ENCODE data around the gene HOXB6. TPM values are rescaled to one million over a fixed set of nuclear protein-coding genes. Genes with fewer than 3 reads are reported as not detected.

HOXB6 gene
- total RNA-seq, 2 donors from 2014 or later: 0.16 TPM; not detected in 1

DNA sequence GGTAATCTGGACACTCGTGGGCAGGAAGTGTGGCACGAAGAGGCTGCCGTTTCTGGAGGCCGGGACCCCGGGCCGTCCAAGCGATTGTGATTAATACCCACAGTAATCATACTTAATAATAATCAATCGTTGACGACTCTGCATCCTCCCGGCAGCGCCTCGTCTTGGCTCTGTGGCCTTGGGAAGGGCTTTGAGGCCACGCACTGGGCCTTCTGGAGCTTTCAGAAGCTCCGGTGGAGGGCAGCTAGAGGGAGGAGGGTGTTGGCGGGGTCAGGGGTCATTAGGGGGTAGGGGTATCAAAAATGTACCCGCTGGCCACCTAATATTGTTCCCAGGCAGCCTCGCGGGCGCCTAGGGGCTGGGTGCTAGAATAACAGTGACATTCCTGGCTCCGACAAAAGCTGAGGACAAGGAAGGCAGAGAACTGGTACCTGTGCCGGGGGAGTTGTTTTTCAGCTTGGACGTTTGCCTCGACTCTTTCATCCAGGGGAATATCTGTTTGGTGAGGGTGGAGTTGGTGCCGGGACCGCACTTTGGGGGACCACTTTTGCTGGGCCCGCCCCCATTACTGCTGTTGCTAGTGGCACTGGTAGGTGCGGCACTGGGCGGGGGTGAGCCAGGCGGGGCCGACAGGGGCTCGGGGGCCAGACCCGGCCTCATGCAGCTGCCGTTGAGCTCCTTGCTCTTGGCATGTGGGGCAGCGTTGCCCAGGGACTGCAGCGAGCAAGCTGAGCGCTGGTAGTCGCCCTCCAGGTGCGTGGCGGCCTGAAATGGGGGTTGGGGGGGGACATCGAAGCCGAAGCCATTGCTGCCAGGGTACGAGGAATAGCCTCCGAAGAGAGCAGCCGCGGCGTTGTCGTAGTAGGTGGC lies 53.0 kb downstream of the HOXB6 start:
- no peak overlapping the region for H3K27ac Mint-ChIP-seq
- H3K9me3 Mint-ChIP-seq: no peaks in the 10 kb centered on the region
- H3K36me3 Mint-ChIP-seq: no peaks in the 10 kb centered on the region
- no peak for ATAC-seq
- DNase-seq (ENCODE audit: low spot score in 2 of 2): no peak

DNA sequence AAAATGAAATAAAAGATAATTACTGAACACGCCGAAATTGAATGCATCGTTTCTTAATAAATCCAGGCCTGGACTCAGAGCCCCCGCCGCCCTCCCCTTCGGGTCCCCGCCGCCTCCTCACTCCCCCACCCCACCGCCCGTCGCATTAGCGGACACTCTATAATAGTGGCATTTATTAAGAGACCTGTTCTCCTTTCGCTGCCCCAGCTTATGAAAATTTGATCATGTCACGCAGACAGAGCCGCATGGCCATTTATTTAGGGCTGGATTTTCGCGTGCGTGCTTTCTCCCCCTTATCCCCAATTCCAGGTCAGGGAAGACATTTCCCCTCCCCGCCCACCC lies 53.6 kb downstream of the HOXB6 start:
- ATAC-seq (no peak), DNase-seq (ENCODE audit: low spot score in 2 of 2) (no peak)
- Mint-ChIP-seq H3K9me3 (no peaks in the 10 kb centered on the region), H3K36me3 (no peaks in the 10 kb centered on the region), H3K27ac (no peak overlapping the region)

DNA sequence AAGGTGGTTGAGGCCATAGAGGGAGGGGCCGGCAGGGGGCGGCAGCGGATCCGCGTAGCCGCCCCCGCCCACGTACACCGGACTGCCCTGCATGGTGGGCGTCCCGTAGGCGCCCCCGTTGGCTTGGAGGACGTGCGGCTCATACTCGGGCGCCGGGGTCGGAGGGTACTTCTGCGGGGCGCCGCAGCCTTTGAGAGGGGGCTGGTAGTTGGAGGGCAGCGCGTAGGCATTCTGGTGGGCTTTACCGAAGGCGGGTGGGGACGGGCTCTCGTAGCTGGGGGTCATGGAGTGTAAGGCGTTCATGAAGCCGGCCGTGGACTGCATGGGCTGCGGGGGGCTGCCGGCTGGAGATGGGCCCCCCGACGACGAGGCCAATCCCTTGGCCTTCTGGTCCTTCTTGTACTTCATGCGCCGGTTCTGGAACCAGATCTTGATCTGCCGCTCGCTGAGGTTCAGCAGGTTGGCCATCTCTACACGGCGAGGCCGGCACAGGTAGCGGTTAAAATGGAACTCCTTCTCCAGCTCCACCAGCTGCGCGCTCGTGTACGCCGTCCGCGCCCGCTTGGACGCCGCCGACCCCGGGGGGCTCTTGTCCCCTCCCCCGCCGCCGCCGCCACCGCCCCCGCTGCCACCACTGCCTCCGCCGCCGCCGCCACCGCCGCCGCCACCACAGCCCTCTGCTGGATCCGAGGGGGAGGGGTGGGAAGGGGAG lies 54.1 kb downstream of the HOXB6 start:
- H3K36me3 Mint-ChIP-seq: no peaks in the 10 kb centered on the region
- DNase-seq (ENCODE audit: low spot score in 2 of 2) (no peak), ATAC-seq (no peak)
- no peak overlapping the region for H3K27ac Mint-ChIP-seq
- no peaks in the 10 kb centered on the region for H3K9me3 Mint-ChIP-seq

DNA sequence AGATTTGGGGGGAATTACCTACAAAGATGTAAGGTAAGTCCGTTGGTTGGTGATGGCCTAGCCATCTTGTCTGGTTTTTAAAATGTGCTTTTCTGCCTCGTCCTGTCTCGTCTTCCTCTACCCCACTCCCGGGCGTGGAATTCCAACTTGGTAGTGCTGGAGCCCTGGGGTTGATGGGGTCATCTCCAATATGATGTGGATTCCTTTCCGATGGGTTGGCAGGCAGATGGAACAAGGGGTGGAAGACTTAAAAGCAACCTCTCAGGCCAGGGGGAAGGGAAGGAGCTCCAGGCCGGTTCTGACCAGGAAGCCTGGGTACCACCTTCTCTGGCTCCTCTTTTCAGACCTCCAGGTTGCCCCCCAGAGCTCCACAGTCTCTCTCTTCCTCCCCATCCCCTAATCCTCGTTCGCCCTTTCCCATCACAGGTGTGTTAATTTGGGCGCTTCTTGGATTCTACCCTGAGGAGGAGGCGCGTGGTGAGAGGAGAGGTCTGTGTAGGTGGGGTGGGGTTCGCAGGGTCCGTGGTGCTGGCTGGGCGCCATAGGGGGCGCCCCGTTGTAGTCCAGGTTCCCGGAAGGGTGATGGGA lies 54.8 kb downstream of the HOXB6 start:
- ATAC-seq (no peak), DNase-seq (ENCODE audit: low spot score in 2 of 2) (no peak)
- no peaks in the 10 kb centered on the region for H3K9me3 Mint-ChIP-seq

DNA sequence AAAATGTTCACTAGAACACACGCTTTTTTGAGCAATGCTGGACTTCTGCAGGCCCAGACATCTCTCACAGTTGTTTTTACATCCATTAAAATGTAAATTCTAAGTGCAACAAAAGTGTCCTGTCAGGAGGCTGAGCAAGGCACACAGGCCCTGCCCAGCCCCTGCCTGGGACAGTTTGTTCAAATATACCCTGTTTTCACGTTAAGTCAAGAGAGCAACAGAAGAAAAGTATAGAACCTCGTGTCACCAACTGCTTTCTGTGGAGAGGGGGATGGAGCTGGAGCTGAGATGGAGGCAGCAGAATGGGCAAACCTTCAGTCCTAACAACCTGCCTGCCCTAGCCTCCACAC lies 55.5 kb downstream of the HOXB6 start:
- ATAC-seq (no peak), DNase-seq (ENCODE audit: low spot score in 2 of 2) (no peak)
- H3K9me3 Mint-ChIP-seq: no peaks in the 10 kb centered on the region
- peaks cover 0 to under 1% of the 10 kb centered on the region in 2 donors for H3K36me3 Mint-ChIP-seq
- no peak overlapping the region for H3K27ac Mint-ChIP-seq

More for the DNA sequence above, 54.8 kb downstream of the HOXB6 start:
- Mint-ChIP-seq H3K36me3 (no peaks in the 10 kb centered on the region), H3K27ac (no peak overlapping the region)

DNA sequence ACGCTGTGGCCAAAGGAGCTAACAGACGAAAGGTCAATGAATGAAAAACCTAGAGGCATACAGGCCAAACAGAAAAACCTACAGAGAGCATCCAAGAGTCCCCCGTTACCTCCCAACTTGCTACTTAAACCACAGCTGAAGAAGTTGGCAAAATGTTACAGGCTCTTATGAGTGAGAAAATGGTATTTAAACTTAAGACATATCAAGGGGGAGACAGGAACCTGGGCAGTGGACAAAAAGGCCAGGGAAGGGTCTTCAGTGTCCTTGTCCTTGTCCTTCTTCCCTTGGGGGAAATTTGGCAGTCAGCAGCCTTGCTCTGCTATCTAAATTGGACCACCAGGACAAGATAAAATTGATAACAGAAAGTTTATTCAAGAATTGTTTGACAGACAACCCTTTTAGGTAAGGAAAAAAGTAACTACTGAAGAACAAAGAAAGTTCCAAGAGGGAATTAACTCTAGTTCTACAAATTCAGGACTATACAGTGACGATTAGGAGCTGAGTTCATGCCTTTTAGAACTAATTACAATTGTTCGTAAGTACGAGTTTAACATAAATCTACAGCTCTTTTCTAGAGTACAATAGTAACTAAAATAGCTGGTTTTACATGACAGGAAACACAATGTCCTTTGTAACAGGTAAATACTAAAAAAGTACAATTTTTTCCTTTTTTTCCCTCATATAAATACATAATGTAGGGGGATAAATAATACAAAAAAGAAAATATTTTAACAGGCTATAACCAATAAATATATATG lies 56.1 kb downstream of the HOXB6 start:
- ATAC-seq (no peak), DNase-seq (ENCODE audit: low spot score in 2 of 2) (no peak)
- Mint-ChIP-seq H3K36me3 (peaks cover 0 to 6% of the 10 kb centered on the region in 2 donors), H3K9me3 (no peaks in the 10 kb centered on the region), H3K27ac (peak overlapping the region in 1 of 2 donors; percentile 66)

DNA sequence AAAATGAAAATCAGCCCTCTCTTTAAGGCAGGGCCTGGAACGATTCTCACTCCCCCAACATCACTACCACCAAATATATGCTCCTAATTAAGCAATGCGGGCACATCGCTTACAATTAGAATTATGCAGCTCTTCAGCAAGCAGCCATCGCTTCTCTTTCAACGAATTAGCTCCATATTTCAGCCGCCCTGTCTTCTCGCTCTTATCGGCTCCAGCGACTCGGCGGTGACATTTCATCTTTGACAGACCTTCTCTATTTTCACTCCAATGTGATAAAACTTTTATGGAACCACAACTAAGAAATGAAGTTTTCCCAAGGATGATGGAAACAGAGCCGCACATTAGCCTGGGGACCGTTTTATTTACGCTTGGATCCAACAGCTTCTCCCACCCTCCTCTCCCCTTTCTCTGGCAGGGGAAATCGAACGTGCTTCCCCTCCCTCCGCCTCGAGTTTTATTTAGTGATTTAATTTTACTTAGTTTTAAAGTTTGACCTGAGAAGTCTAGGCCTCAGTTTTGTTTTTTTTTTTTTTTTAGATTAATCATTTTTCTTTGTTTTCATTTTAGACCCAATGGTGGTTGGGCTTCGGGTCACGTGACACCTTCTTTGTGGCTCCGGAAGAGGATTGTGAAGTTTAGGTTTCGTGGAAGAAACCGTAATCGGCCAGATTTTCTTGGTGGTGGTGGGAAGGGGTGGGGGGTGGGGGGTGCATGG lies 56.8 kb downstream of the HOXB6 start:
- no peak for DNase-seq (ENCODE audit: low spot score in 2 of 2)
- Mint-ChIP-seq H3K27ac (peak overlapping the region in 1 of 2 donors; percentile 66), H3K9me3 (no peaks in the 10 kb centered on the region), H3K36me3 (peaks cover under 1 to 11% of the 10 kb centered on the region in 2 donors)
- ATAC-seq: peak in 1 of 2 donors; percentile 15

DNA sequence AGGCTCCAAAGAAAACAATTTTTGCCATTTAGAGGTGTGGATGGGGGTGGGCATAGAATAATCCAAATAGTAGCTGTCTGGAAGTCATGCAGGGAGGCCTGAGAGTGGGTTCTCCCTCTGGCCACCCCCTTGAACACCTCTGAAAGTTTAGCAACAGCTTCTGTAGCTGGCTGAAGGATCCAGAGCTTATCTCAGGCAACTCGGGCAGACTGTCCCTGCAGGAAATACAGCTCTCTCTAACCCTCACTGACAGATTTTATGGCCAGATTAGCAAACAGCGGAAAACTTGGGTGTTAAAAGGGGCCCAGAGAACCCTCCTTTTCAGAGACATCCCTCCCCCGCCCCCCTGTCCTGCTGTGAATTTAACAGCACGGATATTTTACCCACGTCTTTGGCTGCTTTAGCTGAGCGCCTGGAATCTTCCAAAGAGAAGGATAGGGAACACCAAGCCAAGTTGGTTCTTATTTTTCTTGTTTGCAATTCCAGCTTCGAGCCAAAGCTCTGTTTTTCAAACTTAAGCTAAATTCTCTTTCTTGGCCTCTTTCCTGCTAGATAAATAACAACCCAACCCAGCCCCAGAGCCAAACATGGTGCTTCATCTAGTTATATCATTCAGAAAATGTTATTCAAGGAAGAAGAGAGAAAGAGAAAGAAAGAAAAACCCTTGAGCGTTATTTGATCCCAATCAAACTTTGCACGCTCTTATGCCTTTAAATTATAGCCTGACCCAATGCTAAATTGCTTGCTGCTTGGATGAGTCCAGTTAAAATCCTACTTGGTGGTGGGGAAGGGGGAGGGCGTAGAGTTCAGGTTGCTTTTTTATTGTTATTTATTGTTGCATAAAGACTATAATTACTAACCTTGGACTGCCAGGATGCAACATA lies 57.6 kb downstream of the HOXB6 start:
- no peak for DNase-seq (ENCODE audit: low spot score in 2 of 2)

DNA sequence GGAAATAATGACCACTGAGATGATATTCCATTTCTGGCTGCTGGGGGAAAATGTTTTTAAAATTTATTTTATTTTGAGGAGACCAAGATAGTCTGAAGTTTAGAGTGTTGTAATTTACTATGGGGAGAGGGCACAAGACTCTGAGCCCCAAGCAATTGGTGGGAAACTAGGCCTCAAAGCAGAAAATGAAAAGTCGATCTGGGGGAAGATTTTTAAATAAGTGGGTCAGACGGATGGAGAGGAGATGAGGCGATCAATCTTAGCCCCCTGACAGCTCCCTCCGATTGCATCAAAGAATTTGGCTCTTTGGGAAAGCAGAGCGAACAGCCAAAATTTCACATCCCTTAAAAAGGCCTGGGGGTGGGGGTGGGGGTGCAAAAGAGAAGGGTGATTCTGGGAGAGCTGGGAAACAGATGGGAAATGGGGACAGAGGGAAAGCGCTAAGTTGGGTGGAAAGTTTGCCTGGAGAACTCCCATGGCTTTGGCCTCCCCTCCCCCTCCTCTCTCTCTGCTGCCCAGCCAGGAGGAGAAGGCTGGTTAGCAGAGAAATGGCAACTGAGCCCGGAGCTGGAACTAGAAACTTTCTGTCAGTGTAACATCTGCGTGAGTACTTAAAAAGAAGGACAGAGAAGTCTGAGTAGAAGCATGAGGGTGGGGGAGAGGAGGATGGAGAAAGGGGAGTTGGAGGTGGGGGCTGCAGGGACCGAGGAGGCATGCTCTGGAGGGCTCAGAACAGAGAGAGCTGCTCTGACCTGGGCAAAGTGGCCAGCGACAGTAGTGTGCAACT lies 58.5 kb downstream of the HOXB6 start:
- H3K36me3 Mint-ChIP-seq: peaks cover 13 to 27% of the 10 kb centered on the region in 2 donors
- ATAC-seq: no peak
- no peaks in the 10 kb centered on the region for H3K9me3 Mint-ChIP-seq
- no peak overlapping the region for H3K27ac Mint-ChIP-seq
- DNase-seq (ENCODE audit: low spot score in 2 of 2): no peak

More for the DNA sequence above, 57.6 kb downstream of the HOXB6 start:
- Mint-ChIP-seq H3K27ac (peak overlapping the region in 1 of 2 donors; percentile 66), H3K9me3 (no peaks in the 10 kb centered on the region), H3K36me3 (peaks cover 8 to 19% of the 10 kb centered on the region in 2 donors)
- ATAC-seq: no peak

Other genes starting within 250 kb of the HOXB6 start
- 10 to 100 TPM; 65.0 to 98.0 TPM for gene SKAP1, start 174.8 kb downstream of the HOXB6 start, total RNA-seq
- not detected for gene HOXB1, start 74.0 kb downstream of the HOXB6 start, total RNA-seq
- 10 to 100 TPM in 1 of 2 donors, 1 to 10 TPM in 1; 3.2 to 21.7 TPM for gene HOXB2, start 59.9 kb downstream of the HOXB6 start, total RNA-seq
- 1 to 10 TPM in 1 of 2 donors, under 1 TPM in 1; 0.89 to 3.0 TPM for gene HOXB4, start 26.6 kb downstream of the HOXB6 start, total RNA-seq
- gene HOXB3, start 14.7 kb downstream of the HOXB6 start, total RNA-seq: 1 to 10 TPM; 1.6 to 3.1 TPM
- not detected for gene HOXB5, start 11.2 kb downstream of the HOXB6 start, total RNA-seq
- gene HOXB7, start 6.0 kb upstream of the HOXB6 start, total RNA-seq: 1 to 10 TPM in 1 of 2 donors, not detected in 1; 1.1 TPM
- not detected for gene HOXB8, start 10.3 kb upstream of the HOXB6 start, total RNA-seq
- 1 to 10 TPM; 1.2 to 2.4 TPM for gene HOXB9, start 21.4 kb upstream of the HOXB6 start, total RNA-seq
- gene PRAC1, start 117.5 kb upstream of the HOXB6 start, total RNA-seq: not detected
- not detected for gene PRAC2, start 118.2 kb upstream of the HOXB6 start, total RNA-seq
- not detected for gene HOXB13, start 123.8 kb upstream of the HOXB6 start, total RNA-seq
- not detected for gene TTLL6, start 212.2 kb upstream of the HOXB6 start, total RNA-seq
- gene CALCOCO2, start 226.0 kb upstream of the HOXB6 start, total RNA-seq: 100 to 1,000 TPM in 1 of 2 donors, 10 to 100 TPM in 1; 63.6 to 123 TPM